NCI-H1092 (cell line): ENCODE measurements around the gene STAM2.
"Not testable (repeated sequence)": the region's sequence is repeated elsewhere in the genome, so short reads cannot be mapped to it uniquely, and the experiment has no call there.

Experiments
- DNase-seq: peaks from one replicate; lab custom pipeline; 2025; lab: John Stamatoyannopoulos, UW

Gene STAM2

GRCh38 chr2:152175368-152176112, at the start of gene STAM2:
Gene STAM2, minus strand, starts transcription at chr2:152175763. Its CDS starts 121 bp downstream, at chr2:152175642.
- peak; percentile 74 for DNase-seq

- no peak for DNase-seq
Observed at GRCh38 chr2:152223977-152224376, 48.4 kb upstream of the STAM2 start.

GRCh38 chr2:152222975-152223637, 47.5 kb upstream of the STAM2 start:
- no peak for DNase-seq

GRCh38 chr2:152221839-152222238, 46.3 kb upstream of the STAM2 start:
- DNase-seq: no peak

GRCh38 chr2:152219077-152219828, 43.7 kb upstream of the STAM2 start:
- DNase-seq: no peak

- no peak for DNase-seq
Observed at GRCh38 chr2:152201466-152201830, 25.9 kb upstream of the STAM2 start.

- no peak for DNase-seq
Observed at GRCh38 chr2:152200565-152201465, 25.3 kb upstream of the STAM2 start.

- DNase-seq: no peak
Observed at GRCh38 chr2:152200101-152200500, 24.5 kb upstream of the STAM2 start.

- no peak for DNase-seq
Observed at GRCh38 chr2:152198499-152198898, 22.9 kb upstream of the STAM2 start.

GRCh38 chr2:152197508-152198284, 22.1 kb upstream of the STAM2 start:
- DNase-seq: not testable (repeated sequence)

- no peak for DNase-seq
Observed at GRCh38 chr2:152189622-152190495, 14.3 kb upstream of the STAM2 start.

- not testable (repeated sequence) for DNase-seq
Observed at GRCh38 chr2:152186808-152187207, 11.2 kb upstream of the STAM2 start.

- DNase-seq: no peak
Observed at GRCh38 chr2:152186262-152186661, 10.7 kb upstream of the STAM2 start.

GRCh38 chr2:152183401-152184073, 8.0 kb upstream of the STAM2 start:
- no peak for DNase-seq

- not testable (repeated sequence) for DNase-seq
Observed at GRCh38 chr2:152177667-152178066, 2.1 kb upstream of the STAM2 start.

- DNase-seq: no peak
Observed at GRCh38 chr2:152176113-152176714, 651 bp upstream of the STAM2 start.

GRCh38 chr2:152175012-152175367, 573 bp downstream of the STAM2 start:
- no peak for DNase-seq

GRCh38 chr2:152174574-152174973, 989 bp downstream of the STAM2 start:
- no peak for DNase-seq

- no peak for DNase-seq
Observed at GRCh38 chr2:152173831-152174230, 1.7 kb downstream of the STAM2 start.
